GM04503 (cell line): ENCODE results near the gene PRLHR.
"Not testable (repeated sequence)": the region's sequence is repeated elsewhere in the genome, so short reads cannot be mapped to it uniquely, and the experiment has no call there.

Experiments used
- DNase-seq: peaks from one replicate; pipeline ENCODE4 v3.0.0-alpha.2; 2012; ENCODE audit warnings: low read depth

Gene PRLHR

DNA sequence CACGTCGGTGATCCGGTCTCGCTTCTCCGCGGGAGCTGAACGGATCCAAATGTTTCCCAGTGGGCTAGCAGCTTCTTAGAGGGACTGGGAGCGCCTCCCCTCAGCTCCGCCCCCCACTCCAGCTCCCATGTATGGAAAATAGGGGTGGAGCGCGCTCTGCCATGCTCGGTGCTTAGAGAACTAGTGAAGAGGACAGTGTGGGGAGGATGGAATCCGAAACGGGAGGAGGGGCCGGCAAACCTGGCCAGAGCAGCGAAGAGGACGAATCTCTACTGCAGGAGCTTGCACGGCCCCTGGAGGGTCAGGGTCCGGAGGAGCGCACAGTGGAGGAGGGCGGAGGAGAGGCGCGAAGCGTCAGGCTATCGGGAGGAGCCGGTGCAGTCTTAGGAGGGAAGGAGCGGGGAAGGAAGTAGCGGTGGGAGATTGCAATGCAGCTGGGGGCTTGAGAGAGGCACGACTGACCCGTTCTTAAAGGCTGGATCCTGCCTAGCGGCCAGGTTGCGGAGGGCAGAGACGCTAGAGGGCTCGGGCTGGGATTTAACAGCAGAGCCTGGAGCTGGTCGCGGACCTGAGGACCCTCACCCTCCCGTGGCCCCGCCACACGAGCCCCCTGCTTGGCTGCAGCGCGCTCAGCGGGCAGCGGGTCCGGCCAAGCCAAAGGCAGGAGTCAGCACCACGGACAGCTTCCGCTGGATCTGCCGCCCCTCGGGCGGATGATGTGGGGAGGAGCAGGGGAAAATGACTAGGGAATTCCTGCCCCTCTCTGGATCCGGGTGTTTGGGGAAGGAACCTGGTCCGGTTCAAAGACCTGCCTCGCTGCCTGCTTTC, at the start of gene PRLHR:
TSS of gene PRLHR (minus strand) at position 51 of the 828 bp plus-strand sequence. CDS start 404 bp downstream, outside the sequence.
- no peak for DNase-seq

DNA sequence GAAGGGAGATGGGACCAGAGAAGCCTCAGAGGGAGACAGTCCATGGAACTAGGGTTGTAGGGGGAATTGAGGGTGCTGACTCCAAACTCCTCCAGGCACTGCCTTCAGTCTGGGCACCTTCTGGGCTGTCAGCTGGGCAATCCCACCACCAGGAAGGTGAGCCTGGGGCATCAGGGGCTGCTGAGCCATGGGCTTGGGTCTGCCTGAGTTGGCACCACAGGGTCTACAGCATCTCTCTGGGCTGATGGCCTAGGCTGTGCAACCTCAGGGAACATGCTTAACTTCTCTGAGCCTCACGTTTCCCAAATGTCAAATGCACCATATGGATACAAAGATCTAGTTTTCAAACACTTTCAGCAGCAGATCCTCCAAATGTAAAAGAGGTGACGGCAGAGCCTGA, 46.8 kb upstream of the PRLHR start:
- DNase-seq = no peak

DNA sequence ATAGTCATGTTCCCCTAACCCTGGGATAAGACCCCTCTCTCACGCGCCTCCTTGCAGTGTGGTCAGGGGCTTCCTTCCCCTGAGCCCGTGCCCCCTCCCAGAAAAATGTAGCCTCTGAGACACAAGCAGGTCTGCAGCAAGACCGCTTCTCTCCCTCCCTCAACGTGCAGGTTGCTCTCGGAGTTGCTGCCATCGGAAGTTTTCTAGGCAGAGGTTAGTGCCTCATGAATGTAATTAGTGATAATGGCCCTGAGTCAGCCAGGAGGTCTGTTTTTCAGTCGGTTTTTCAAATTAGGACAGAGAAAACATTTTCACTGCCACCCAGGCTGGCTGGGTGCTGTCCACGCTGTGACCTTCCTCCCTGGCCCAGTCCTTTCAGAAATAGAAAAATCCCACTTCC, 43.2 kb upstream of the PRLHR start:
- no peak for DNase-seq

DNA sequence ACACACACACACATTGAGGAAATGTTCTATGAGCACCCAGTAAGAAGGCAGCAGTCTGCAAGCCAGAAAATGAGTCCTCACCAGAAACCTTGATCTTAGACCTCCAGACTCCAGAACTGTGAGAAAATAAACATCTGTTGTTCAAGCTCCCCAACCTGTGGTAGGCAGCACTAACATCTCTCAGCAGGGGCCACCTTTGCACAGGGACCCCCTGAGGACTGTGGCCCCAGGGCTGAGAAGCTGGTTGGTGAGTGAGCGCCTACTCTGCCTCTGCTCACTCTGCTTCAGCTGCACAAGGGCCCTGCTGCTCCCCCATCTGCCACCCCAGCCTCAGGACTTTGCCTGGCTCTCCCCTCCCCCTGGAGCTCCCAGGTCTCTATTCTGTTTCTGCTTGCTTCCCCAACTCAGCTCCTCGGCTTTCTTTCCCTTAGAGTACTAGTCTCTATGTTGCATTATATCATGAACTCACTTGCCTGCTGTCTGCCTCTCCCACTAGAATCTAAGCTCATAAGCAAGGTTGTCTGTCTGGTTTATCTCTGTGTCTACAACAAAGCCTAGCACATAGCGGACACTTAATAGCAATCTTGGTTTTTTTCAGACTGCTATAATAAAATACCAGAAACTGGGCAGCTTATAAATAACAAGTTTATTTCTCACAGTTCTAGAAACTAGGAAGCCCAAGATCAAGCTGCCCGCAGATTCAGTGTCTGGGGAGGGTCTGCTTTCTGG, 40.4 kb upstream of the PRLHR start:
- DNase-seq = no peak

DNA sequence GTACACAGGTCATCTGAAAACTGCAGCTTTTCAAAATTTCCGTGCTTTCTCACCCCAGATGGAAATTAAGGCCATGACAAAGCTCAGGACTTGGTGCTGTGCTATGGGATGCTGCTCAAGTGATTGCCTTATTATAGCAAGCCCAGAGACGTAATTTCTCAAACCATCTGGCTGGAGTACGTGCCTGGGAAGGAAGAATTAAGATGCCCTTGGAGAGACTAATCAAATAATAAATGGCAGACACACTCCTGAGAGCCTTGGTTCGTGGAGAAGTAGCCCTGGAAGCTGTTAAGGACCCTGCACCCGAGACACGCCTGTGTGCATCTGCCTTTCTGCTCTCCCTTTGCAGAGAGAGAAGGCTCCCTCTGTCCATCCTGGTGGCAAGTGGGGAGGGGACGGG, 38.3 kb upstream of the PRLHR start:
- no peak for DNase-seq

DNA sequence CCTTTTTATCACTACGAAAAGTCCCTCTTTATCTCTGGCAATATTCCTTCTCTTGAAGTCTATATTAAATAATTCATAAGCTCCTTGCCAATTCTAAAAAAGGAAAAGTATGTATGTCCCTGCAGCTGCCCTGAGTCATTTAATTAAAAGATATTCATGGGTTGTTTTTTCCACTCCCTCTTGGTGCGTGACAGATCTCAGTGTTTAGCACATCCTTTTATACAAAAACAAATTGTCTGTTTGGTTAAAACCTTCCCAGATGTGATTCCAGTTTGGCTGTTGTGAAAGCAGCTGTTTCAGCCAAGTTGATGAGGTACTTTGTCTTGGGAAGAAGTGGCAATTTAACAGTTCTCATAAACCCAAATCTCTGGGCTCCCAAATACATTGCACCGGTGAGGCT, 33.8 kb upstream of the PRLHR start:
- peak; percentile 32 for DNase-seq

DNA sequence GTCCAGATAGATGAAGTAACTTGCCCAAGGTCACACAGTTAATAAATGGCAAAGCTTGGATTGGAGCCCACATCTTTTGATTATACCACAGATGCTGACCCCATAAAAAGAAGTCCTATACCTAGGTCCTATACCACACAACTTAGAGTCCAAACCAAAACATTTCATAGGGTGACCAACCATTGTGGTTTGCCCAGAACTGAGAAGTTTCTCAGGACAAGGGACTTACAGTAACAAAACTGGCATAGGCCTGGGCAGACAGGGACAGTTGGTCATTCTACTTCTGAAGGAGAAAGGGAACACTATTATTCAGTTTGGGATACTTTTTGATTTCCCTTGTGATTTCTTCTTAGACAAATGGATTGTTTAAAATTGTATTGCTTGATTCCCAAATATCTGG, 32.9 kb upstream of the PRLHR start:
- DNase-seq = no peak

DNA sequence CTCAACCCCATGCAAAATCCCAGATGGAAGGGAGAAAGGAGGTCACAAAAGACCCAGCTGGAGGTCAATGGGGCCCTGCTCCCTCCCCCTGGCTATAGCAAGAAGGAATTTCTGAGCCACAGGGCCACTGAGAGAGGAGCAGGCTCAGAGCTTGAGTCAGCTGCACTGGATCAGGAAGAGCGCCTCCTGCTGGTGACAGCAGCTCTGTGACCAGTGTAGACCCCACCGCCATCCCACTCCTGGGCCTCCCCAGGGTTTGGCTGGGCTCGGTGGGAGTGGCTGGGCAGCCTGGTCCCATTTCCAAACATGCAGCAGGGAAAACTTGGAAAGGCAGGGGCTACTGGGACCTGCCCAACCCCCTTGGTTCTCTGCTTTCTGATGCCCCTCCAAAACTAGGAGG, 31.5 kb upstream of the PRLHR start:
- no peak for DNase-seq

DNA sequence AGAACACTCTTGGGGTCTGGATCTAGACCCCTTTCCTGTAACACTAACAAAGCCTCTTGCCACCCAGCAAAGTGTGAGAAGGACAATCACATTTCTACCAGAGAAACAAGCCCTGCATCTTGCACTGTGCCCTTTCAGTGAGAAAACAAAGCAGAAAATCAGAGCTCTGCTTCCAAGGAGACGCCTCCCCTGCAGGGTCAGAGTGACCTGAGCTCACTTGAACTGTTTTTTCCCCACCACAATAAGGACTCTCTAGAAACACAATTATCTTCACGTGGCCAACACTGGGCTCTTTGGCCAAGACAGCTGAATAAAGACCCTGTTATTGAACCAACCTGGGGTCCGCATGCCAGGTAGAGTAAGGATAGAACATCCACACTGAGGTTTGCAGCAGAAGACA, 30.1 kb upstream of the PRLHR start:
- no peak for DNase-seq

DNA sequence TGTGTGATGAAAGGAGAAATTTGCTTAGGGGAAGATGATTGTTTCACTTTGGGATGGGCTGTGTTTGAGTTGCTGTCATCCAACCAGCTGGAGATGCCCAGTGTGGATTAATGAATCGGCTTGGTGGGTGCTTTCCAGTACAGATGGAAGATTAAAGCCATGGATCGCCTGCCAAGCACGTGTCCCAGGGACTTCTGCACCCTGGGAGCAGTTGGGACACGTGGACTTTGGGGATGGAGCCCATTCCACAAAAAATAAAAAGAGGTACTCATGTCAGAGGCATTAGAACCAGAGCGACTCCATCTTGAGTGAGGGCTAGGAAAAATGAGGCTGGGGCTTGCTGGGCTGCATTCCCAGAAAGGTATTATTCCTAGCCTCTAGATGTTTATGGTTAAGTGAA, 29.3 kb upstream of the PRLHR start:
- no peak for DNase-seq

DNA sequence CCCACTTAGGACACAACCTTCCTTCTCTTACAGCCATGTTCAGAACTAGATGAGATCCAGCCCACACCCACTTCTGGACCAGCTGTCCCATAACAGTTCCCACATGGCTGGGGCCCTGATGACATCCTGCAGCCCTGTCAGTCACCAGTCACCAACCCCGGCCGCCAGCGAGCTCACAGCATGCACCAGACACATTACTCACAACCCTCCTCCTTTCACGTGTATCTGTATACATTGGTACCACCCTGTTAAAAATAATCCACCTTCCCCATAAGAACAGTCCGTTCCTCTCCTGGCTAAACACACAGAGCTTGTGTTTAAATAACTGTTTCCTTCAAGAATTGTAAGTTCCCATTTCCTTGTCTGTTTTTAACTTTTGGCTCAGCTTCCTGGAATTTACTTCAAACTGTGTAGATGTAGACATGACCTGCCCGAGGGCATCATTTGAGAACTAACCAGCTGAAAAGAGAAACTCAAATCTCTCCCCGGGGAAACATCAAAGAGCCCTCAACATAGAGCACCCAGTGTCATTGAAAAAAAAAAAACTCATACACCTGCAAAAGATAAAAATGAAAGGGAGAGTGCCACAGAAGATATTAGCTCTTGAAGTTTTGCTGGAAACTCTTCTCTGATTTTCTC, 26.0 kb upstream of the PRLHR start:
- DNase-seq = no peak

DNA sequence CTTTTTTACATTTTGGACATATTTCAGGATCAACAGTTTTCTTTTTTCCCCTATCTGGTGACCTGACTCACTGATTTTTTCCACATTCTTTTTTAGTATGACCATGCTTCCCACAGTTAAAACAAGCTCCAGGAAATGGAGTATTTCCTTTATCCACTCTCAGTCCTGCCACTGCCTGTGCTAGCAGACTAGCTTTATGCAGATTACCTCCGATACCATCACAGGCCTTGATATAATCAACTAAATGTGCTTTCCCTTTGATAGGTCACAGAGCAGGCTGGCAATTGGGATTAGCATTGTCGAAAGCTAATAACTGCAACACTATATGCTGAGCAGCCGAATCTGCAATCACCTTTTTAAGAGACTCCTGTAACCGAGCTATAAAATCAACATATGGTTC, 18.4 kb upstream of the PRLHR start:
- not testable (repeated sequence) for DNase-seq

DNA sequence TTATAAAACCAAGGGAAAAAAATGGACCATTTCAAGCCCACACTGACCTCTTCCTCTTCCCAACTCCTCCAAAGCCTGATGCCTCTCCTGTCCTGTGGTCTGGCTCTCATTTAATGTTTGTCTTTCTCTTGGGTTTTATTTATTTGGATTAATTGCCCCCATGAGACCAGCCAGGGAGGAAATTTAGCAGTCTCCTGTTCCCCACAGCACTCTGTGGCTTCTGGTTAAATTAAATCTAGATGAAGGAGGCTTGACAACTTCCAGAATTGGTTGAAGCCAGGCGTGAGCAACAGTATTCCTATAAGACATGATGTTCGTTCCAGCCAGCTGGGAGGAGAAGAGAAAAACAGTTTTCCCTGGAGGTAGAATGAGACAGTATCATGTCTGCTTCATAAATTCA, 15.1 kb upstream of the PRLHR start:
- no peak for DNase-seq

DNA sequence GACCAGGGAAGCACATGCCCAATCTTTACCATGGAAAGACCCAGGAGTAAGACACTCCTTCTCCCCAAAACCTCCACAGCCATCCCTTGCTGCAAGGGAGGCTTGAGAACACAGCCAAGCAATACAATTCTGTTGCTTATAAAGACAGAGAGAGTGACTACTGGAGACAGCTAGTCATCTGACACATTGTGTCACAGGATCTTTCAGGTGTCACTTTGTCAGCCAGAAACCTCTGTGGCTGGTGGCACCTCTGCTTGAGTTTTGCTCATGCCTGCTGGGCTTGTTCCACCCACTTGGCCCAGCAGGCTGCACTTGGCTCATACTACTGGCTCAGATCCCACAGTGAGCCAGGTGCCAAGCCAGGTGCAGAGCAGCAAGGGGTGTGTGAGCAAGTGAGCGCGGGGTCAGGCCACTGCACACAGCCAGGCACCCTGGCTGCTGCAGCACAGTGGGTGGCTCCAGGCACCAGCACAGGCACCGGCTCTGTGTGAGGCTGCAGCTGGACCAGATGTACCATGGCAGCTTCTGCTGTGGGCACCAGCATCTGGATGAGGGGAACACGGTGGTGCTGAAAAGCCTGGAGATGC, 12.4 kb upstream of the PRLHR start:
- DNase-seq = no peak

DNA sequence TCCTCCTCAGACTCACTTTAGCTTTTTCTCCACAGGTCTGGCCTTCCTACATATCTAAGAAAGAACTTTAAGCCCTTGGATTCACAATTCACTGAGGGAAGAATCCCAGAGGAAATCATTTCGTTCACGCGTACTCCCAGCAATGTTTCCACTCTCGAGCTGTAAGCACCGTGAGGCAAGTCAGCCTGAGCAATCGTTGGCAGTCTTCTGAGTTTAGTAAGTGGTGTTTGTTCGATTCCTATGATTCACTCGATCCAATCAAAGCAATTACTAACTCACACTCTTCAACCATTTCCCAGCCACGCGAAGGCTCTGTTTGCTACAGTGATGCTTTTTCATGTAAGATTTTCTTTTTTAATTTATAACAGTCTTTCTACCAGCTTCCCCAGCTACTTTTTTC, 10.2 kb upstream of the PRLHR start:
- no peak for DNase-seq

DNA sequence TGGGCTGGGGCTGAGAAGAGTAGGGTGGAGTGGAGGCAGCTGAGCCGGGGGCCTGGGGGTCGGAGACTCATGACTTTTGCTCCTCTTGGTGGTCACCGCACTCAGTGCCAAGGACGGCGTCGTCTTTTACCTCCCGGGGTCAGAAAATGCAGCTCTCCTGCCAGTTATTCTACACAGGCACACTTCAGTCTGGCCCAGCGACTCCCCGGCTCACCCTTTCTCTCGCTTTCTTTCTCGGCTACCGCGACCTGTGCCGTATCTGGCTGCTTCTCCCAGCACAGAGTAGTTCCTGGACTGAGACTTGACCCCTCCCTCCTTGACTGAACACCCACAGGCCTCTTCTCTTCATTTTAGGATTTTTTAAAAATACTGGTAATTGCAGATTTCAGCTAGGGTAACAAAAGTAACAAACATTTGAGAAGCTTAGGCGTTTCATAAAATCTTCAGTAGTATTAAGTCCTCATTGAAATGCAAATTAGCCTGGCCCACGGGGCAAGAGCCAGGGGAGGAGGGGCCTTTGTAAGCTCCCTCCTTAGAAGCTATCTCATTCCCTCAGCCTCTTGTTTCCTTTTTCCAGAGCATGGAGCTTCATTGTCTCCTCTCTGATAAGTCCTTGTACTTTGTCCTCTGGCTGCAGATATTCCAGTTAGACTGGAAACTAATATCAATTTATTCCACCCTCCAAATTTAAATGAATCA, 1.1 kb upstream of the PRLHR start:
- no peak for DNase-seq

DNA sequence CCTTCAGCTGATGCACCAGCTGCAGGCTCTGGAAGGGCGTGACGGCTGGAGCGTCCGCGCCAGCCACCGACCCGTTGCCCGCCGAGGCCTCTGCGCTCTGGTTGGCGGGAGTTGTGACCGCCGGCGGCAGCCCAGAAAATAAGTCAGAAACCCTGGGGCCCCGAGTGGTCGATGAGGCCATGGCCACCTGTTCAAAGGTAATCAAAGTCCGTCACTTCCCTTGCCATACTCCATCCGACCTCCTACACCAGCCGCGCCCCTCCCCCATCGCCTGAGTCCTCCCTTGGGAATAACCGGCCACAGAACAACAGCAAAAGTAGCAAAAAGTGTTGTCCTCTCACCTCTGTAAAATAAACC, 406 bp downstream of the PRLHR start:
- DNase-seq = no peak

DNA sequence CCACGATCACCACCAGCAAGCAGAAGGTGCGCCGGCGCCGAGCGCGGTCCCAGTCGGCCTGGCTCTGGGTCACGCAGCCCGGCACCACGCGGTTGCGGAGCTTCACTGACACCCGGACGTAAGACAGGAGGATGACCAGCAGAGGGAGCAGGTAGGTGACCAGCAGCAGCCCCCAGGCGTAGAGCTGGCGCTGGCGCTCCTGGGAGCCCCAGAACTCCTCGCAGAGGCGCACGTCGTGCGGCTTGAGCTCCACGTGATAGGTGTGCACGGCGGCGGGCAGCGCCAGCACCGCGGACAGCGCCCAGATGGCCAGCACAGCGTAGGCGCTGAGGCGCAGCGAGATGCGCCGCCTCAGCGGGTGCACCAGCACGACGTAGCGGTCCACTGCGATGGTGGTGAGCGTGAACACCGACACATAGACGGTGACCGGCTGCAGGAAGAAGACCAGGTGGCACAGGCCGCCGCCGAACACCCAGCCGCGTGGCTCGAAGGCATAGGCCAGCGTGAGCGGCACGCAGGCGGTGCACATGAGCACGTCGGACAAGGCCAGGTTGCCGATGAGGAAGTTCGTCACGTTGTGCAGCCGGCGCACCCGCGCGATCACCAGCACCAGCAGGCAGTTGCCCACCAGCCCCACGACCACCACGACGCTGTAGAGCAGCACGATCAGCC, 920 bp downstream of the PRLHR start:
- no peak for DNase-seq

DNA sequence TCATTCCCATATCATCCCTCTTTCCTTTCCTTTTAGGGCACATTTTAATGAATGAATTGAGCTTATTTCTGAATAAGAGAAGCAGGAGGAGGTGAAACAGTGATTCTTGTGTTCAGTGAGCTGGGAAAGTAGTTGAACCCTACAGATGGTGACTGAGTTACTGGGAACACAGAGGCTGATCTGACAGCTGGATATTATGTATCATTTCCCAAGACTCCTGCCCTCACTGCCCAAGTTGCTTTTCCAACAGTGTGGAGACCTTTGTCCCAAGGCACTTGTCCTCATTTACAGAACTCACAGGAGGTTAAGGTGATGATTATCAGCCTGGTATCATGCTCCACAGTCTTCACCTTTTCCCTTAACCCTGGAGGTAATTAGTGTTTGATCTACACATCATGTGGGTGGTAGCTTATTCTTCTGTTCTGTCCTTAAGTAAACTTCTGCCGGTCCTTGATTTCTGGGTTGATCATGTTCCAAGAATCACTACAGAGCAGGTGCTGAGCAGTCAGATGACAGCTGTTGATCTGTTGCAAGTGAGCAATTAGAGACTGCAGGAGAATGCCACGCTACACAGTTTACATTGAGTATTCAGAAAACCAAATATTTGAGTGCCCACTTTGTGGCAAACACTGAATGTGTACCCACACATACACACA, 2.6 kb downstream of the PRLHR start:
- no peak for DNase-seq

DNA sequence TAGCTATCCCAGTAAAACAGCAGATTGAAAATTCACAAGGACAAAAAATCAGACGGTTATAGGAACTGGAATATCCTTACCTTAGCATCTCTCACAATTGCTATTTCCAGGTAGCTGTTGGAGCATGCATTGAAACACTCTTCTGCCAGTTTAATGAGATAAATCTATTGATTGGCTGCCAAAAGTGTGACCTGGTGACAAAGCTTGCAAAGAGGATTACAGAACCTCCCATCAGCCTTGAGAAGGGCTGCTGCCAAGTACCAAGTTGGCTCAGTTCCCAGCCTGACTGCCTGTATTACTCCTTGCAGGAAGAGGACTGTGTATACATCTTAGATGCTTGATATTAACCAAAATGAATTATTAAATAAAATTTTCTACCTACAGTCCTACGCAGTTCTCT, 5.1 kb downstream of the PRLHR start:
- DNase-seq = no peak
